Measurements from ENCODE around the gene PAK3.

Gene PAK3

DNA sequence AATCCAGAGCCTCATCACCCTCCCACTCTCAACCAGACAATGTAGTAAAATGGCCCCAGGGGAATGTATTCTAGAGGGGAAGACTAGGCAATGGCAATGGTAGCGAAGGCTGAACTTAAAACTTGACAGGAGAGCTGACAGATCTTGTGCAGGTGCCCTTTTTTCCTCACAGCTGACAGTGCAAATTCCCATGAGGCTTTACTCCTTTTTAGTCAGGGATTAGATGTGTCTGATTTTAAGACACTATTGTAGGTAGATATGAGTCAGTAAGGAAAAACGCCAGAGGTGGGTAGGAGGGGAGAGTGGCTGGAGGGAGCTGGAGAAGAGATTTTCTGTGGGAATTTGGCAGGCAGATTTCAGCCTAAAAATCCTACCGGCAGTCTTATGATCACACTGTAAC, 163.6 kb downstream of the PAK3 start:
- Histone ChIP-seq H3K4me1 (ENCODE audit: control insufficient read depth, insufficient read depth, low read length, poor library complexity, severe bottlenecking) (peaks cover 2% of the 10 kb centered on the region), H3K4me3 (ENCODE audit: extremely low read depth, insufficient read depth, low read length, poor library complexity, severe bottlenecking) (no peak overlapping the region), H3K9me3 (ENCODE audit: control insufficient read depth, low read length) (no peaks in the 10 kb centered on the region), H3K36me3 (ENCODE audit: control insufficient read depth, insufficient read depth, low read length) (no peaks in the 10 kb centered on the region), H3K27ac (ENCODE audit: low read depth, low read length, severe bottlenecking) (no peak overlapping the region)
- 83% methylated on average over 1 of the region's 3 CpGs; no CpG with 5 or more reads in 1 of the 2 experiments for WGBS, 2 experiments (ENCODE audit: insufficient coverage in 2 of 2)

DNA sequence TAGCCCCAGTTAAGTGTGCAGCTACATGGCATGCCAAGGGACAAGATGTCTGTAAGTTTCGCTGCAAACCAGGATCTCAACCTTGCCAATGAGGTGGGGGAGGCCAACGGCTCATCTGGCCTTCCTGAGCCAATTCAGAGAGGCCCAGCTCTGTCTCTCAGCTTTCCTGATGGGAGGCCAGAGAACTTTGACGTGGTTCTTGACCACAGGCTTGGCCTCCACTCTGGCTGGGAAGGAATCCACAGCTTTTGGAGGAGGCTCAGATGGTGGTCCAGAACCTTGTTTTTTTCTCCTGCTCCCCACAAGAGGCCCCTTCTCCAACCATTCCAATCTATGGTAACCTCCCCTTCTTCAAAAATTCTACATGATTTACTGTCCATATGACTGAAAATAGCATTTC, 164.5 kb downstream of the PAK3 start:
- Histone ChIP-seq H3K4me1 (ENCODE audit: control insufficient read depth, insufficient read depth, low read length, poor library complexity, severe bottlenecking) (peaks cover 2% of the 10 kb centered on the region), H3K4me3 (ENCODE audit: extremely low read depth, insufficient read depth, low read length, poor library complexity, severe bottlenecking) (no peak overlapping the region), H3K27ac (ENCODE audit: low read depth, low read length, severe bottlenecking) (no peak overlapping the region), H3K36me3 (ENCODE audit: control insufficient read depth, insufficient read depth, low read length) (no peaks in the 10 kb centered on the region), H3K9me3 (ENCODE audit: control insufficient read depth, low read length) (no peaks in the 10 kb centered on the region)
- 92 to 100% methylated on average over 1 to 2 of the region's 3 CpGs for WGBS, 2 experiments (ENCODE audit: insufficient coverage in 2 of 2)

DNA sequence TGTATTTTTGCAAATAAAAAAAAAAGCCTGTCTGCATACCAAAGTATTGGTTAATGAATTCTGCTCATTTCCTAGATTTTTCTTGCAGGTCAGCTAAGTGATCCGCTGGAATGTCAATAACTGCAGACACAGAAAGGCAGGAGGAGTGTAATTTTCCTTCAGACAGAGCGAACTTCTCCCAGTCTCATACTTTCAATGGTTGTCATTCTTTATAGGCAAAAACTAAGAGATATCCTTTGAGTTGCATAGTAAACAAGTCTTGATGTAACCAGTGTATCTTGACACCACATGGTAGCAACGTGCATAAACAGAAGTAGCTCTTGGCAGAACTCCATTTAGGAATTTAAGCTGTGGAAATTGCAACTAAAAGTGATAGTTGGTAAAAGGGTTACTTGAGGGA, 166.1 kb downstream of the PAK3 start:
- WGBS, 2 experiments (ENCODE audit: insufficient coverage in 2 of 2) = 100% methylated on average over 1 of the region's 3 CpGs
- Histone ChIP-seq H3K9me3 (ENCODE audit: control insufficient read depth, low read length) (no peaks in the 10 kb centered on the region), H3K4me1 (ENCODE audit: control insufficient read depth, insufficient read depth, low read length, poor library complexity, severe bottlenecking) (no peaks in the 10 kb centered on the region), H3K4me3 (ENCODE audit: extremely low read depth, insufficient read depth, low read length, poor library complexity, severe bottlenecking) (no peak overlapping the region), H3K27ac (ENCODE audit: low read depth, low read length, severe bottlenecking) (no peak overlapping the region), H3K36me3 (ENCODE audit: control insufficient read depth, insufficient read depth, low read length) (no peaks in the 10 kb centered on the region)

DNA sequence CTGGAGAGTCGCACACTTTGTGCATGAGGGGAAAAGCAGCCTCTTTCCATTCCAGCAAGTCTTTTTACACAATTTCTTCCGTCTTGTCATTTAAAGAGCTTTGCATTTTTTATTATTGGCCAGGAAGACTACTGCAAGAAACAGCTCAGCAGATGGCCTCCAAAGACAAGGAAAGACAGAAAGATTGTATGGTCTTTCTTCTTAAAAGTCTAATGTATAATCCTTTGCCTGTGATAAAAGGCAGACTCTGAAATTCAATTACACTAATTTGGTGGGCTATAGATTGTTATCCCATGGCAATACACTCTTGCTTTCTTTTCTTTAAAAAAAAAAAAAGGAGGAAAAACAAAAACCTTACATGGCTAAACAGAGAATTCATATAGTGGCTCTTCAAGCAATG, 168.4 kb downstream of the PAK3 start:
- H3K4me1 ChIP-seq (ENCODE audit: control insufficient read depth, insufficient read depth, low read length, poor library complexity, severe bottlenecking) = no peaks in the 10 kb centered on the region

DNA sequence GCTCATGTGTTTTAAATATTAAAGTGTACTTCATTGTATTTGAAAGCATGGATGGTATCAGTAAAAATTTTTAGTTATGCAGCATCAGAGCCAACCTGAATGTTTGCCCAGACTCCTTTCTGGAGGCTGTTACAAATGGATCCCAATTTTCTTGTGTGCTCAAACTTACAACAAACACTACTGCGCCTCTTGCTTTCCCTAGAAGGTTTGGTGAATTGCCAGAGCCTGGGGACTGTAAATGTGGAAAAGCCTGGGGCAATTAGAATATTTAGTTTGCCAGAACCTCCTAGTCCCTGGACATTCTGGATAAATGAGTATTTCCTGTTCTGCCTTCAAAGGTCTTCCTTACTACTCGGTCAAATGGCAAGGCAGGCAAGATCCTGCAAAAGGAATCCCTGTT, 169.5 kb downstream of the PAK3 start:
- Histone ChIP-seq H3K36me3 (ENCODE audit: control insufficient read depth, insufficient read depth, low read length) (no peaks in the 10 kb centered on the region), H3K4me1 (ENCODE audit: control insufficient read depth, insufficient read depth, low read length, poor library complexity, severe bottlenecking) (no peaks in the 10 kb centered on the region), H3K4me3 (ENCODE audit: extremely low read depth, insufficient read depth, low read length, poor library complexity, severe bottlenecking) (no peak overlapping the region), H3K27ac (ENCODE audit: low read depth, low read length, severe bottlenecking) (no peak overlapping the region), H3K9me3 (ENCODE audit: control insufficient read depth, low read length) (no peaks in the 10 kb centered on the region)
- WGBS, 2 experiments (ENCODE audit: insufficient coverage in 2 of 2) = no CpG with 5 or more reads among the region's 2 CpGs

More for the DNA sequence above, 168.4 kb downstream of the PAK3 start:
- no peaks in the 10 kb centered on the region for H3K9me3 ChIP-seq (ENCODE audit: control insufficient read depth, low read length)
- H3K4me3 ChIP-seq (ENCODE audit: extremely low read depth, insufficient read depth, low read length, poor library complexity, severe bottlenecking) = no peak overlapping the region
- no peaks in the 10 kb centered on the region for H3K36me3 ChIP-seq (ENCODE audit: control insufficient read depth, insufficient read depth, low read length)
- no CpG with 5 or more reads among the region's 2 CpGs for WGBS, 2 experiments (ENCODE audit: insufficient coverage in 2 of 2)
- no peak overlapping the region for H3K27ac ChIP-seq (ENCODE audit: low read depth, low read length, severe bottlenecking)

DNA sequence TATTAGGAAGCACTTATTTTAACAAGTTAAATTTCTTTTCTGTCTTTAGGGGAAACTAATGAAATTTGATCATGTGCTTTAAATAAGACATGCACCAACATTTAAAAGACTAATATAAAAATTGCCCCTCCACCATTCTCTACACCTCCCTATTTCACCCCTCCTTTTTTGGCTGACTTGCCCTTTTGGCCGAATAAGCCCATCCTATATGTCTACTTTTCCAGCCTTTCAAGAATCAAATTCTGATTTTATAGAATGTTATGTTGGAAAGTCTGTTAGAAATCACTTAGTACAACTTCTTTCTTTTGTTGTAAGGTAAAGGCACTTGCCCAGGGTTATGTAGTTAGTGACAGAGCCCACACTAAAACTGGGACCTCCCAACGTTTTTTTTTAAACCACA, 172.5 kb downstream of the PAK3 start:
- H3K4me3 ChIP-seq (ENCODE audit: extremely low read depth, insufficient read depth, low read length, poor library complexity, severe bottlenecking) = no peak overlapping the region
- no peaks in the 10 kb centered on the region for H3K36me3 ChIP-seq (ENCODE audit: control insufficient read depth, insufficient read depth, low read length)
- no CpG with 5 or more reads among the region's 2 CpGs for WGBS, 2 experiments (ENCODE audit: insufficient coverage in 2 of 2)
- no peak overlapping the region for H3K27ac ChIP-seq (ENCODE audit: low read depth, low read length, severe bottlenecking)
- no peaks in the 10 kb centered on the region for H3K9me3 ChIP-seq (ENCODE audit: control insufficient read depth, low read length)
- no peaks in the 10 kb centered on the region for H3K4me1 ChIP-seq (ENCODE audit: control insufficient read depth, insufficient read depth, low read length, poor library complexity, severe bottlenecking)

DNA sequence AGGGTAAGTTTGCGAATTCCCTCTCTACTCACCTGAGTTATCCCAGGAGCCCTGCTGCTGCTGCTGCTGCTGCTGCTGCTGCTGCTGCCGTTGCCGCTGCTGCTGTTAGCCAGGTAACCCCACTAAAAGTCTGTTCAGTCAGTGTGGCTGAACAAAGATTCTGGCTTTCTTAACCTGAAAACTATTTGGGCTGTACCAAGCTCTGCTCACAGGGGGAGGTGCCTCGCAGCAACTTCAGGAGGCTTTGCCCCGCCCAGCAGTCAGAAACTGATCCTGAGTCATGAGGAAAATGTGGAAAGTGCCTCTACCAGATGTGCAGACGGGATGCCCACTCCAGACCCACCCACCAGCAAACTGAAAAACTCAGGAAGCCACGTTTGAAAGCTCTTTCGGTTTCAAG, 174.3 kb downstream of the PAK3 start, which contains the start of gene CAPN6:
TSS of gene CAPN6 (minus strand) at position 145 of the 400 bp plus-strand sequence. CDS start 6,547 bp downstream, outside the sequence.
- WGBS, 2 experiments (ENCODE audit: insufficient coverage in 2 of 2) = 61 to 67% methylated on average over 3 of the region's 8 CpGs
- Histone ChIP-seq H3K4me1 (ENCODE audit: control insufficient read depth, insufficient read depth, low read length, poor library complexity, severe bottlenecking) (no peaks in the 10 kb centered on the region), H3K36me3 (ENCODE audit: control insufficient read depth, insufficient read depth, low read length) (no peaks in the 10 kb centered on the region), H3K27ac (ENCODE audit: low read depth, low read length, severe bottlenecking) (no peak within 1 kb of the TSS), H3K9me3 (ENCODE audit: control insufficient read depth, low read length) (no peaks in the 10 kb centered on the region), H3K4me3 (ENCODE audit: extremely low read depth, insufficient read depth, low read length, poor library complexity, severe bottlenecking) (no peak within 1 kb of the TSS)
